A673 (cell line): Measurements from ENCODE around the gene PLCB2.
A peak's percentile ranks its signal among the peaks of the same experiment; 100 is the strongest.

Source experiments
- EZH2 ChIP-seq: fragments of 200-600 bp; sonication (generic); IDR thresholded peaks from 2 replicates; pipeline ENCODE4 v1.6.1; 2017; ENCODE audit warnings: borderline replicate concordance, low read depth, mild to moderate bottlenecking, mixed read lengths, antibody characterized with exemption, low read length; ENCODE audit not compliant: poor library complexity, severe bottlenecking
- TF ChIP-seq, protein P1 (sequence below): fragments of 300-800, 200-600 bp; sonication (generic); conservative IDR thresholded peaks from 2 replicates; pipeline ENCODE4 v1.5.1; 2017; ENCODE audit warnings: low read depth, mild to moderate bottlenecking, antibody characterized with exemption, low read length, moderate library complexity, mixed read lengths

- TF ChIP-seq, protein P1, sequence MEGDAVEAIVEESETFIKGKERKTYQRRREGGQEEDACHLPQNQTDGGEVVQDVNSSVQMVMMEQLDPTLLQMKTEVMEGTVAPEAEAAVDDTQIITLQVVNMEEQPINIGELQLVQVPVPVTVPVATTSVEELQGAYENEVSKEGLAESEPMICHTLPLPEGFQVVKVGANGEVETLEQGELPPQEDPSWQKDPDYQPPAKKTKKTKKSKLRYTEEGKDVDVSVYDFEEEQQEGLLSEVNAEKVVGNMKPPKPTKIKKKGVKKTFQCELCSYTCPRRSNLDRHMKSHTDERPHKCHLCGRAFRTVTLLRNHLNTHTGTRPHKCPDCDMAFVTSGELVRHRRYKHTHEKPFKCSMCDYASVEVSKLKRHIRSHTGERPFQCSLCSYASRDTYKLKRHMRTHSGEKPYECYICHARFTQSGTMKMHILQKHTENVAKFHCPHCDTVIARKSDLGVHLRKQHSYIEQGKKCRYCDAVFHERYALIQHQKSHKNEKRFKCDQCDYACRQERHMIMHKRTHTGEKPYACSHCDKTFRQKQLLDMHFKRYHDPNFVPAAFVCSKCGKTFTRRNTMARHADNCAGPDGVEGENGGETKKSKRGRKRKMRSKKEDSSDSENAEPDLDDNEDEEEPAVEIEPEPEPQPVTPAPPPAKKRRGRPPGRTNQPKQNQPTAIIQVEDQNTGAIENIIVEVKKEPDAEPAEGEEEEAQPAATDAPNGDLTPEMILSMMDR: 0 out of 2 replicates have a peak, but pooled peaks have one; percentile 22
- TF ChIP-seq EZH2: no peak
Observed at GRCh38 chr15:40272485-40273056, 35.2 kb downstream of the PLCB2 start.
